Measurements from ENCODE around the gene SLC46A2. TPM values are rescaled to one million over a fixed set of nuclear protein-coding genes. Genes with fewer than 3 reads are reported as not detected.

The SLC46A2 gene
- total RNA-seq, 4 donors from 2014 or later = 5.6 to 65.2 (median 42.4) TPM

DNA sequence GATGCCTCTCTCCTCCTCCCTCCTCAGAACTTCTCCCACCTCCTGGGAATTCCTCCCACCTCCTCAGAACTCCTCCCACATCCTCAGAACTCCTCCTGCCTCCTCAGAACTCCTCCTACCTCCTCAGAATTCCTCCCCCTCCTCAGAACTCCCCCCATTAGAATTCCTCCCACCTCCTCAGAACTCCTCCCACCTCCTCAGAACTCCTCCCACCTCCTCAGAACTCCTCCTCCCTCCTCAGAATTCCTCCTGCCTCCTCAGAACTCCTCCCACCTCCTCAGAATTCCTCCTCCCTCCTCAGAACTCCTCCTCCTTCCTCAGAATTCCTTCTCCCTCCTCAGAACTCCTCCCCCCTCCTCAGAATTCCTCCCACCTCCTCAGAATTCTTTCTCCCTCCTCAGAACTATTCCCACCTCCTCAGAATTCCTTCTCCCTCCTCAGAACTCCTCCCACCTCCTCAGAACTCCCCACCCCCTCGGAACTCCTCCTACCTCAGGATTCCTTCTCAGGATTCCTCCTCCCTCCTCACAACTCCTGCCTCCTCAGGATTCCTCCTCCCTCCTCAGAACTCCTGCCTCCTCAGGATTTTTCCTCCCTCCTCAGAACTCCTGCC, 23.9 kb downstream of the SLC46A2 start:
- Histone ChIP-seq H3K4me3 (no peak overlapping the region), H3K27ac (no peak overlapping the region), H3K4me1 (peaks cover 2% of the 10 kb centered on the region), H3K27me3 (no peaks in the 10 kb centered on the region), H3K36me3 (peaks cover 22% of the 10 kb centered on the region), H3K9me3 (no peaks in the 10 kb centered on the region)
- WGBS = 93% methylated on average over 1 of the region's 1 CpG
- TF ChIP-seq, protein P1, sequence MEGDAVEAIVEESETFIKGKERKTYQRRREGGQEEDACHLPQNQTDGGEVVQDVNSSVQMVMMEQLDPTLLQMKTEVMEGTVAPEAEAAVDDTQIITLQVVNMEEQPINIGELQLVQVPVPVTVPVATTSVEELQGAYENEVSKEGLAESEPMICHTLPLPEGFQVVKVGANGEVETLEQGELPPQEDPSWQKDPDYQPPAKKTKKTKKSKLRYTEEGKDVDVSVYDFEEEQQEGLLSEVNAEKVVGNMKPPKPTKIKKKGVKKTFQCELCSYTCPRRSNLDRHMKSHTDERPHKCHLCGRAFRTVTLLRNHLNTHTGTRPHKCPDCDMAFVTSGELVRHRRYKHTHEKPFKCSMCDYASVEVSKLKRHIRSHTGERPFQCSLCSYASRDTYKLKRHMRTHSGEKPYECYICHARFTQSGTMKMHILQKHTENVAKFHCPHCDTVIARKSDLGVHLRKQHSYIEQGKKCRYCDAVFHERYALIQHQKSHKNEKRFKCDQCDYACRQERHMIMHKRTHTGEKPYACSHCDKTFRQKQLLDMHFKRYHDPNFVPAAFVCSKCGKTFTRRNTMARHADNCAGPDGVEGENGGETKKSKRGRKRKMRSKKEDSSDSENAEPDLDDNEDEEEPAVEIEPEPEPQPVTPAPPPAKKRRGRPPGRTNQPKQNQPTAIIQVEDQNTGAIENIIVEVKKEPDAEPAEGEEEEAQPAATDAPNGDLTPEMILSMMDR (IDR thresholded peaks at IDR 0.05) = no peak
- TF ChIP-seq EP300 (IDR thresholded peaks at IDR 0.05) (no peak), POLR2AphosphoS5 (IDR thresholded peaks at IDR 0.05) (no peak), POLR2A (IDR thresholded peaks at IDR 0.05) (no peak)
- DNase-seq (ENCODE audit: low spot score in 2 of 2) = no peak

DNA sequence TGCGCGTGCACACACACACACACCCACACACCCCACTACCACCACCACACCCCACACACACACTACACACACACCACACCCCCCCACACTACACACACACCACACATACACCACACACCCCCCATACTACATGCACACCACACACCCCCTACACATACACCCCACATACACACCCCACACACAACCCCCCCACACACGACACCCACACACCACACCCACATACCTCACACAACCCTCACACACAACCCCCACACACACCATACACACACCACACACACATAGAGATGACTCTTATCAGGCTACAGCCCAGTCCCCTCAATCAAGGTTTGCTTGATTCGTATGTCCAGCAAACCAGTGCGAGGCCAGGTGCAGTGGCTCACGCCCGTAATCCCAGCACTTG, 25.7 kb downstream of the SLC46A2 start:
- H3K36me3 ChIP-seq = peaks cover 22% of the 10 kb centered on the region
- H3K4me3 ChIP-seq = no peak overlapping the region
- no peaks in the 10 kb centered on the region for H3K27me3 ChIP-seq
- no peak overlapping the region for H3K27ac ChIP-seq
- no peaks in the 10 kb centered on the region for H3K9me3 ChIP-seq
- H3K4me1 ChIP-seq = peaks cover 2% of the 10 kb centered on the region
- no peak for DNase-seq (ENCODE audit: low spot score in 2 of 2)
- TF ChIP-seq, protein P1 (IDR thresholded peaks at IDR 0.05) = no peak
- TF ChIP-seq POLR2A (IDR thresholded peaks at IDR 0.05) = no peak
- TF ChIP-seq POLR2AphosphoS5 (IDR thresholded peaks at IDR 0.05) = no peak
- TF ChIP-seq EP300 (IDR thresholded peaks at IDR 0.05) = no peak
- WGBS = 100% methylated on average over 7 of the region's 7 CpGs

GRCh38 chr9:112864403-112864802, 26.3 kb downstream of the SLC46A2 start:
- no peaks in the 10 kb centered on the region for H3K27me3 ChIP-seq
- no peaks in the 10 kb centered on the region for H3K9me3 ChIP-seq
- TF ChIP-seq EP300 (IDR thresholded peaks at IDR 0.05) (no peak), POLR2AphosphoS5 (IDR thresholded peaks at IDR 0.05) (no peak), POLR2A (IDR thresholded peaks at IDR 0.05) (no peak)
- TF ChIP-seq, protein P1 (IDR thresholded peaks at IDR 0.05) = no peak
- no peak overlapping the region for H3K4me3 ChIP-seq
- WGBS = 100% methylated on average over 2 of the region's 3 CpGs
- DNase-seq (ENCODE audit: low spot score in 2 of 2) = no peak
- H3K27ac ChIP-seq = no peak overlapping the region
- H3K4me1 ChIP-seq = peaks cover 2% of the 10 kb centered on the region
- peaks cover 17% of the 10 kb centered on the region for H3K36me3 ChIP-seq

DNA sequence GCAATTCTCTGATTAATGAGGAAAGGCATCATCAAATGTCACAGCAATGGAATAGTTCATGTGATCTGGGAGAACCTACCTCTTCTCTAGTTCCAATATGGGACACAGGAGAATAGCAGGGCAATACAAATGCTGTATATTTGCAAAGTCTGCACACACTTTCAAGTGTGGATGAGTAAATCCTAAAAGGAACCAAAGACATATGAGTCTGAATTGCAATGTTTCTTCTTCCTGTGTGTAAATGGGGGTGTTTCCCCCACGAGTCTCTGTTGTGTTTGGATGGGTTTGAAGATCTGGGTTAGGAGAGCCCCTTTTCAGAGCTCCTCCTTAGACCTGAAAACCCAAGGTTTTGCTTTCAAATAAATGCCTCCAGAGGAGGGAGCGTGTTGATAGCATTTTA, 26.9 kb downstream of the SLC46A2 start:
- no peak overlapping the region for H3K27ac ChIP-seq
- H3K36me3 ChIP-seq = peaks cover 10% of the 10 kb centered on the region
- peaks cover 2% of the 10 kb centered on the region for H3K4me1 ChIP-seq
- no peaks in the 10 kb centered on the region for H3K27me3 ChIP-seq
- TF ChIP-seq POLR2A (IDR thresholded peaks at IDR 0.05) = no peak
- TF ChIP-seq, protein P1 (IDR thresholded peaks at IDR 0.05) = no peak
- TF ChIP-seq POLR2AphosphoS5 (IDR thresholded peaks at IDR 0.05) = no peak
- no peak for TF ChIP-seq EP300 (IDR thresholded peaks at IDR 0.05)
- DNase-seq (ENCODE audit: low spot score in 2 of 2) = no peak
- 86% methylated on average over 2 of the region's 2 CpGs for WGBS
- no peaks in the 10 kb centered on the region for H3K9me3 ChIP-seq
- H3K4me3 ChIP-seq = no peak overlapping the region

- Histone ChIP-seq H3K4me1 (peaks cover 4% of the 10 kb centered on the region), H3K27me3 (no peaks in the 10 kb centered on the region), H3K4me3 (no peak overlapping the region), H3K27ac (no peak overlapping the region), H3K9me3 (no peaks in the 10 kb centered on the region), H3K36me3 (peaks cover 5% of the 10 kb centered on the region)
- DNase-seq (ENCODE audit: low spot score in 2 of 2) = no peak
- TF ChIP-seq POLR2A (IDR thresholded peaks at IDR 0.05) (no peak), POLR2AphosphoS5 (IDR thresholded peaks at IDR 0.05) (no peak), EP300 (IDR thresholded peaks at IDR 0.05) (no peak)
- TF ChIP-seq, protein P1 (IDR thresholded peaks at IDR 0.05) = no peak
- WGBS = 36% methylated on average over 4 of the region's 4 CpGs
These were observed 27.5 kb downstream of the SLC46A2 start for GRCh38 chr9:112863214-112863613.

All from suprapubic skin (tissue), 4 donors.